SK-N-SH treated with all-trans-retinoic acid at 6 μM for 48 hours (cell line): Measurements from ENCODE around the gene PIR.

Experiments used
- ATAC-seq: fragments of 200-7000 bp; cut with Tn5 transposase; 3 replicates; pipeline ENCODE4 v1.9.1; 2020; ENCODE audit warnings: mild to moderate bottlenecking, moderate library complexity
- ARNTL ChIP-seq: fragments of 450-650 bp; formaldehyde crosslinking; IDR thresholded peaks from 2 replicates; pipeline ENCODE4 v1.5.0; 2020; ENCODE audit warnings: low read depth, mild to moderate bottlenecking, moderate library complexity, borderline replicate concordance
- CSDC2 ChIP-seq: fragments of 250-450 bp; sonication (Bioruptor Pico); IDR thresholded peaks from 2 replicates; pipeline ENCODE4 v1.5.0; 2020; ENCODE audit warnings: mild to moderate bottlenecking, moderate library complexity
- ESRRG ChIP-seq: fragments of 250-450 bp; sonication (Bioruptor Pico); IDR thresholded peaks from 2 replicates; pipeline ENCODE4 v1.6.1; 2021; ENCODE audit warnings: mild to moderate bottlenecking
- ISL1 ChIP-seq: fragments of 250-450 bp; sonication (Bioruptor Pico); IDR thresholded peaks from 2 replicates; pipeline ENCODE4 v2.1.2; 2022; ENCODE audit warnings: mild to moderate bottlenecking, moderate library complexity
- OSR1 ChIP-seq: fragments of 250-450 bp; sonication (Bioruptor Pico); IDR thresholded peaks from 2 replicates; pipeline ENCODE4 v1.8.0; 2022; ENCODE audit warnings: moderate library complexity, mild to moderate bottlenecking, inconsistent platforms
- PATZ1 ChIP-seq: fragments of 250-450 bp; sonication (Bioruptor Pico); IDR thresholded peaks from 2 replicates; pipeline ENCODE4 v1.8.0; 2020; ENCODE audit warnings: mild to moderate bottlenecking, moderate library complexity, borderline replicate concordance
- PPARA ChIP-seq: fragments of 250-450 bp; sonication (Bioruptor Pico); IDR thresholded peaks from 2 replicates; pipeline ENCODE4 v1.5.0; 2020; ENCODE audit warnings: mild to moderate bottlenecking, borderline replicate concordance
- RARB ChIP-seq: fragments of 250-450 bp; sonication (Bioruptor Pico); IDR thresholded peaks from 2 replicates; pipeline ENCODE4 v1.8.0; 2021; ENCODE audit warnings: mild to moderate bottlenecking, moderate library complexity
- SNAI2 ChIP-seq: fragments of 250-450 bp; sonication (Bioruptor Pico); IDR thresholded peaks from 2 replicates; pipeline ENCODE4 v1.5.0; 2020; ENCODE audit warnings: mild to moderate bottlenecking, moderate library complexity
- TOX ChIP-seq: fragments of 250-450 bp; sonication (Bioruptor Pico); IDR thresholded peaks from 2 replicates; pipeline ENCODE4 v1.8.0; 2021; ENCODE audit warnings: mild to moderate bottlenecking, moderate library complexity, borderline replicate concordance
- TSHZ2 ChIP-seq: fragments of 250-450 bp; sonication (Bioruptor Pico); IDR thresholded peaks from 2 replicates; pipeline ENCODE4 v1.5.0; 2020; ENCODE audit warnings: mild to moderate bottlenecking, moderate library complexity
- ZC3H10 ChIP-seq: fragments of 250-450 bp; sonication (Bioruptor Pico); IDR thresholded peaks from 2 replicates; pipeline ENCODE4 v1.5.1; 2021; ENCODE audit warnings: mild to moderate bottlenecking, moderate library complexity
- ZFP3 ChIP-seq: fragments of 250-450 bp; sonication (Bioruptor Pico); IDR thresholded peaks from 2 replicates; pipeline ENCODE4 v1.5.0; 2020; ENCODE audit warnings: mild to moderate bottlenecking, moderate library complexity
- ZFP30 ChIP-seq: fragments of 450-650 bp; formaldehyde crosslinking; IDR thresholded peaks from 2 replicates; pipeline ENCODE4 v1.5.0; 2022; ENCODE audit warnings: mild to moderate bottlenecking, moderate library complexity
- ZNF565 ChIP-seq: fragments of 450-650 bp; formaldehyde crosslinking; conservative IDR thresholded peaks from 2 replicates; pipeline ENCODE4 v1.5.0; 2020; ENCODE audit warnings: low read depth, mild to moderate bottlenecking, moderate library complexity
- ZNF70 ChIP-seq: fragments of 450-650 bp; formaldehyde crosslinking; IDR thresholded peaks from 2 replicates; pipeline ENCODE4 v1.5.0; 2020; ENCODE audit warnings: mild to moderate bottlenecking, moderate library complexity
- ZNF8 ChIP-seq: fragments of 450-650 bp; formaldehyde crosslinking; IDR thresholded peaks from 2 replicates; pipeline ENCODE4 v1.5.0; 2020; ENCODE audit warnings: mild to moderate bottlenecking, moderate library complexity
- TF ChIP-seq, protein P1 (sequence below): fragments of 250-450 bp; sonication (Bioruptor Pico); IDR thresholded peaks from 2 replicates; pipeline ENCODE4 v1.8.0; 2021; ENCODE audit warnings: low read depth, mild to moderate bottlenecking, moderate library complexity, borderline replicate concordance
- TF ChIP-seq, protein P2 (sequence below): fragments of 250-450 bp; sonication (Bioruptor Pico); IDR thresholded peaks from 2 replicates; pipeline ENCODE4 v1.5.1; 2020; ENCODE audit warnings: low read depth, mild to moderate bottlenecking, moderate library complexity

PIR gene

DNA sequence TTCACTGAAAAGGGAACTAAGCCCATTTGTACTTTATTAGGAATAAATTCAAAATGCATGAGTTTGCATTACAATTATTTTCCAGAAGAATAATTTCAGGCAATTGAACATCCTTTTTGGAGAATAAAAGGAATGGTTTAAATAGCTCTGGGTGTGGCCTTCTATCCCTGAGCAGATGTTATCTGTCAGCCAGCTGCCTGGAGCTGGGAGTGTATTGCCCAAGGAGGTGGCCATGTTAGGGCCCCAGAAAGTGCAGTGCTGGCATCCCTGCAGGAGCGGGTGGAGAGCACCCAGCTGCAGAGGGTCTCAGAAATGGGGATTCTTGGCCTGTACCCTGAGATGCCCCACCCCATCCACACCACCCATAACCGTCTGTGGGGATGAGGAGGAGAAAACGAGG lies 87.3 kb downstream of the PIR start:
- ATAC-seq = peak; percentile 18; the same call in 1 of the 3 replicates
- TF ChIP-seq CSDC2 (CRISPR knock-in tag) (no peak), TOX (no peak), ZFP30 (CRISPR knock-in tag) (no peak), ARNTL (CRISPR knock-in tag) (no peak), ZNF8 (no peak)
- TF ChIP-seq, protein P1, sequence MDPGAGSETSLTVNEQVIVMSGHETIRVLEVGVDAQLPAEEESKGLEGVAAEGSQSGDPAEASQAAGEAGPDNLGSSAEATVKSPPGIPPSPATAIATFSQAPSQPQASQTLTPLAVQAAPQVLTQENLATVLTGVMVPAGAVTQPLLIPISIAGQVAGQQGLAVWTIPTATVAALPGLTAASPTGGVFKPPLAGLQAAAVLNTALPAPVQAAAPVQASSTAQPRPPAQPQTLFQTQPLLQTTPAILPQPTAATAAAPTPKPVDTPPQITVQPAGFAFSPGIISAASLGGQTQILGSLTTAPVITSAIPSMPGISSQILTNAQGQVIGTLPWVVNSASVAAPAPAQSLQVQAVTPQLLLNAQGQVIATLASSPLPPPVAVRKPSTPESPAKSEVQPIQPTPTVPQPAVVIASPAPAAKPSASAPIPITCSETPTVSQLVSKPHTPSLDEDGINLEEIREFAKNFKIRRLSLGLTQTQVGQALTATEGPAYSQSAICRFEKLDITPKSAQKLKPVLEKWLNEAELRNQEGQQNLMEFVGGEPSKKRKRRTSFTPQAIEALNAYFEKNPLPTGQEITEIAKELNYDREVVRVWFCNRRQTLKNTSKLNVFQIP (CRISPR knock-in tag) = no peak

- TF ChIP-seq RARB (CRISPR knock-in tag) (no peak), PATZ1 (CRISPR knock-in tag) (no peak), ARNTL (CRISPR knock-in tag) (no peak), ZFP30 (CRISPR knock-in tag) (no peak), ZNF565 (CRISPR knock-in tag) (no peak), ZNF8 (no peak), ESRRG (no peak)
- ATAC-seq = peak; percentile 60
Measured at GRCh38 chrX:15404401-15405096, 88.6 kb downstream of the PIR start.

- no peak for TF ChIP-seq CSDC2 (CRISPR knock-in tag)
- no peak for TF ChIP-seq ZNF8
- TF ChIP-seq ESRRG = no peak
- TF ChIP-seq ZC3H10 (CRISPR knock-in tag) = no peak
- TF ChIP-seq OSR1 (CRISPR knock-in tag) = no peak
- no peak for TF ChIP-seq ZNF565 (CRISPR knock-in tag)
- no peak for TF ChIP-seq TOX
- TF ChIP-seq SNAI2 (CRISPR knock-in tag) = no peak
- TF ChIP-seq ZNF70 = no peak
- TF ChIP-seq ISL1 = peak; percentile 76
- no peak for TF ChIP-seq RARB (CRISPR knock-in tag)
- TF ChIP-seq PATZ1 (CRISPR knock-in tag) = no peak
- TF ChIP-seq, protein P2, sequence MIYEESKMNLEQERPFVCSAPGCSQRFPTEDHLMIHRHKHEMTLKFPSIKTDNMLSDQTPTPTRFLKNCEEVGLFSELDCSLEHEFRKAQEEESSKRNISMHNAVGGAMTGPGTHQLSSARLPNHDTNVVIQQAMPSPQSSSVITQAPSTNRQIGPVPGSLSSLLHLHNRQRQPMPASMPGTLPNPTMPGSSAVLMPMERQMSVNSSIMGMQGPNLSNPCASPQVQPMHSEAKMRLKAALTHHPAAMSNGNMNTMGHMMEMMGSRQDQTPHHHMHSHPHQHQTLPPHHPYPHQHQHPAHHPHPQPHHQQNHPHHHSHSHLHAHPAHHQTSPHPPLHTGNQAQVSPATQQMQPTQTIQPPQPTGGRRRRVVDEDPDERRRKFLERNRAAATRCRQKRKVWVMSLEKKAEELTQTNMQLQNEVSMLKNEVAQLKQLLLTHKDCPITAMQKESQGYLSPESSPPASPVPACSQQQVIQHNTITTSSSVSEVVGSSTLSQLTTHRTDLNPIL = no peak
- peak; percentile 67 for TF ChIP-seq TSHZ2 (CRISPR knock-in tag)
- no peak for TF ChIP-seq ZFP3 (CRISPR knock-in tag)
- TF ChIP-seq PPARA (CRISPR knock-in tag) = no peak
- peak; percentile 30; the same call in 2 of the 3 replicates for ATAC-seq
Measured at GRCh38 chrX:15401378-15401777, 91.8 kb downstream of the PIR start.
